ENCODE data around the gene BRD3OS.
"Not testable (repeated sequence)": the region's sequence is repeated elsewhere in the genome, so short reads cannot be mapped to it uniquely, and the experiment has no call there.

BRD3OS gene

DNA sequence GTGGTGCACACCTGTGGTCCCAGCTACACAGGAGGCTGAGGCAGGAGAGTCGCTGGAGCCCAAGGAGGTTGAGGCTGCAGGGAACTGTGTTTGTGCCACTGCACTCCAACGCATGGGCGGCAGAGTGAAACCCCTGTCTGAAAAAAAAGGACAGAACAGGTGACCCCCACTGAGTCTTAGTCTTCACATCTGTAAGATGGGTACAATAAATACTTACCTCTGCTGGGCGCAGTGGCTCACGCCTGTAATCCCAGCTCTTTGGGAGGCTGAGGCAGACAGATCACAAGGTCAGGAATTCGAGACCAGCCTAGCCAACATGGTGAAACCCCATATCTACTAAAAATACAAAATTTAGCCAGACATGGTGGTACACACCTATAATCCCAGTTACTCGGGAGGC, 47.4 kb downstream of the BRD3OS start:
- H3K27ac ChIP-seq (ENCODE audit: insufficient read depth, low read length, poor library complexity, severe bottlenecking); DNase-seq; H3K27me3 ChIP-seq (replicated peaks; ENCODE audit: control insufficient read depth, insufficient read depth, low read length, poor library complexity, severe bottlenecking): not testable (repeated sequence)

DNA sequence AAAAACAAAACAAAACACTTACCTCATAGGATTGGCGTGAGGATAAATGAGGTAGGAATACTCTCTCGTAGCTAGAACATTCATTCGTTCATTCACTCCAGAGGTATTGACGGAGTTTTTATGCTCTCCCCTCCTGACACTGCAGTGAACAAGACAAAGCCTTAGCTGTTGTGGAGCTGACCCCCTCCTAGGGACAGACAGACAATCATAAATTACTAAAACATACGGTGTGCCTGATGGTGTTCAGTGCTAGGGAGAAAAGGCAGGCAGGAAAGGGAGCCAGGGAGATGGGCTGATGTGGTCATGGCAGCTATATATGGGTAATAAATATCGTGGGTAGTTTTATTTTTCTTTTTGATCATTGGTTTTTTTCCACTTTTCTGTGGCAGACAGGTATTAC, 48.2 kb downstream of the BRD3OS start:
- Histone ChIP-seq H3K27ac (ENCODE audit: insufficient read depth, low read length, poor library complexity, severe bottlenecking) (no peak overlapping the region), H3K27me3 (replicated peaks; ENCODE audit: control insufficient read depth, insufficient read depth, low read length, poor library complexity, severe bottlenecking) (peaks cover 4% of the 10 kb centered on the region), H3K4me1 (ENCODE audit: control insufficient read depth, insufficient read depth, low read length, poor library complexity, severe bottlenecking) (peaks cover 4% of the 10 kb centered on the region), H3K36me3 (ENCODE audit: control insufficient read depth, insufficient read depth, low read length) (no peaks in the 10 kb centered on the region), H3K4me3 (ENCODE audit: insufficient read depth, low read depth, low read length, poor library complexity, severe bottlenecking) (no peak overlapping the region), H3K9me3 (ENCODE audit: control insufficient read depth, low read length) (no peaks in the 10 kb centered on the region)
- DNase-seq, result no peak

More for the DNA sequence above, 47.4 kb downstream of the BRD3OS start:
- not testable (repeated sequence) for H3K36me3 ChIP-seq (ENCODE audit: control insufficient read depth, insufficient read depth, low read length); H3K4me1 ChIP-seq (ENCODE audit: control insufficient read depth, insufficient read depth, low read length, poor library complexity, severe bottlenecking); H3K4me3 ChIP-seq (ENCODE audit: insufficient read depth, low read depth, low read length, poor library complexity, severe bottlenecking); H3K9me3 ChIP-seq (ENCODE audit: control insufficient read depth, low read length)

DNA sequence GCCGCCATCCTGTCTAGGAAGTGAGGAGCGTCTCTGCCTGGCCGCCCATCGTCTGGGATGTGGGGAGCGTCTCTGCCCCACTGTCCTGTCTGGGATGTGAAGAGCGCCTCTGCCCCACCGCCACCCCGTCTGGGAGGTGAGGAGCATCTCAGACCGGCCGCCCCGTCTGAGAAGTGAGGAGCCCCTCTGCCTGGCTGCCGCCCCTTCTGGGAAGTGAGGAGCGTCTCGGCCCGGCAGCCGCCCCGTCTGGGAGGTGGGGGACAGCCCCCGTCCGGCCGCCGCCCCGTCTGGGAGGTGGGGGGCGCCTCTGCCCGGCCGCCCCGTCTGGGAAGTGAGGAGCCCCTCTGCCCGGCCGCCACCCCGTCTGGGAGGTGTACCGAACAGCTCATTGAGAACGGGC, 50.4 kb downstream of the BRD3OS start:
- not testable (repeated sequence) for DNase-seq; H3K27ac ChIP-seq (ENCODE audit: insufficient read depth, low read length, poor library complexity, severe bottlenecking); H3K27me3 ChIP-seq (replicated peaks; ENCODE audit: control insufficient read depth, insufficient read depth, low read length, poor library complexity, severe bottlenecking); H3K4me3 ChIP-seq (ENCODE audit: insufficient read depth, low read depth, low read length, poor library complexity, severe bottlenecking); H3K9me3 ChIP-seq (ENCODE audit: control insufficient read depth, low read length); H3K4me1 ChIP-seq (ENCODE audit: control insufficient read depth, insufficient read depth, low read length, poor library complexity, severe bottlenecking); H3K36me3 ChIP-seq (ENCODE audit: control insufficient read depth, insufficient read depth, low read length)

DNA sequence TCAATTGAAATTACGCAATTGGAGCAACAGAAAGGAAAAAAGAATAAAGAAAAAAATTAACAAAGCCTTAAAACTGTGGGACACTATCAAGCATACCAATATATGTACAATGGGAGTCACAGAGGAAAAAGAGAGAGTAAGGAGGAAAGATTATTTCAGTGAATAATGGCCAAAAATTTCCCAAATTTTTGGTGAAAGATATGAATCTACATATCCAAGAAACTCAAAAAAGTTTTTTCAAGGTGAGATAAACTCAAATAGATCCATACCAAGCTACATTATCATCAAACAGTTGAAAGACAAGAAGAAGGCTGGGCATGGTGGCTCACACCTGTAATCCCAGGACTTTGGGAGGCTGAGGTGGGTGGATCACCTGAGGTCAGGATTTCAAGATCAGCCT, 51.4 kb downstream of the BRD3OS start:
- no peak overlapping the region for H3K27ac ChIP-seq (ENCODE audit: insufficient read depth, low read length, poor library complexity, severe bottlenecking)
- DNase-seq, result no peak
- H3K4me1 ChIP-seq (ENCODE audit: control insufficient read depth, insufficient read depth, low read length, poor library complexity, severe bottlenecking), result no peaks in the 10 kb centered on the region
- H3K9me3 ChIP-seq (ENCODE audit: control insufficient read depth, low read length), result no peaks in the 10 kb centered on the region
- no peaks in the 10 kb centered on the region for H3K27me3 ChIP-seq (replicated peaks; ENCODE audit: control insufficient read depth, insufficient read depth, low read length, poor library complexity, severe bottlenecking)
- H3K36me3 ChIP-seq (ENCODE audit: control insufficient read depth, insufficient read depth, low read length), result no peaks in the 10 kb centered on the region
- H3K4me3 ChIP-seq (ENCODE audit: insufficient read depth, low read depth, low read length, poor library complexity, severe bottlenecking), result no peak overlapping the region
